Lung (tissue), 12 donors: ENCODE data around the gene CDCP2. TPM values are rescaled to one million over a fixed set of nuclear protein-coding genes. Genes with fewer than 3 reads are reported as not detected.
A peak's percentile ranks its signal among the peaks of the same experiment; 100 is the strongest.

Source experiments
- ATAC-seq: fragments of 200-7000 bp; cut with Tn5 transposase; one replicate; pipeline ENCODE4 v1.9.1; 2020; ENCODE audit warnings: moderate number of reproducible peaks; ENCODE audit not compliant: insufficient read depth, low FRiP score
- DNase-seq, 3 donors: peaks; one replicate each; pipeline ENCODE4 v3.0.0-alpha.2; 2013 to 2017
- H3K27ac ChIP-seq, 2 donors: one replicate each; pipeline ENCODE4 v1.5.1; 2013; ENCODE audit warnings: mild to moderate bottlenecking in 2 of 2, moderate library complexity in 2 of 2, control low read depth in 1 of 2, inconsistent platforms in 1 of 2, low read depth in 1 of 2, low read length in 1 of 2
- H3K27me3 ChIP-seq, 3 donors: one replicate each; pipeline ENCODE4 v1.5.1; 2013; ENCODE audit warnings: low read length in 2 of 3; ENCODE audit not compliant: control insufficient read depth in 3 of 3, insufficient read depth in 3 of 3
- H3K36me3 ChIP-seq, 4 donors: one replicate each; pipeline ENCODE4 v1.5.1; 2013; ENCODE audit warnings: low read length in 4 of 4, mild to moderate bottlenecking in 1 of 4, moderate library complexity in 1 of 4; ENCODE audit not compliant: control insufficient read depth in 4 of 4, insufficient read depth in 4 of 4
- H3K4me1 ChIP-seq, 5 donors: one replicate each; pipeline ENCODE4 v1.5.1; 2013; ENCODE audit warnings: low read length in 5 of 5, mild to moderate bottlenecking in 2 of 5, moderate library complexity in 1 of 5; ENCODE audit not compliant: control insufficient read depth in 5 of 5, insufficient read depth in 5 of 5
- H3K4me3 ChIP-seq: one replicate; pipeline ENCODE4 v1.5.1; 2013; ENCODE audit warnings: mild to moderate bottlenecking, control low read depth, moderate library complexity
- H3K9ac ChIP-seq, 2 donors: one replicate each; pipeline ENCODE4 v1.5.1; 2013; ENCODE audit warnings: low read length in 2 of 2, control low read depth in 1 of 2; ENCODE audit not compliant: insufficient read depth in 1 of 2
- H3K9me3 ChIP-seq, 4 donors: one replicate each; pipeline ENCODE4 v1.5.1; 2013; ENCODE audit warnings: low read length in 3 of 4, mild to moderate bottlenecking in 1 of 4, moderate library complexity in 1 of 4; ENCODE audit not compliant: control insufficient read depth in 4 of 4, insufficient read depth in 3 of 4
- WGBS, 2 donors: extraction: QIAGEN DNeasy Blood & Tissue Kit; methylation state at CpG; one replicate each; pipeline ENCODE4 v1.1.7; 2013; 5-methylcytosine and 5-hydroxymethylcytosine counted together
- polyA plus RNA-seq, 2 donors: library from polyadenylated mRNA; stranded (reverse); fragments of 200-250 nt; gene quantifications; one replicate each; pipeline ENCODE4 v1.2.1, GENCODE V29; 2013
- total RNA-seq, 2 donors: library from RNA; depleted of rRNA in 1 of 2; stranded (reverse); fragments of >200 nt in 1 of 2; gene quantifications; one replicate each; pipeline ENCODE4 v1.2.1, GENCODE V29; 2014 to 2021
- TF ChIP-seq, protein P1 (sequence below): IDR thresholded peaks from 2 replicates; pipeline ENCODE4 v1.5.1; 2012; ENCODE audit warnings: mild to moderate bottlenecking; ENCODE audit errors: control extremely low read depth, extremely low read depth
- donor health status: control.
- donor health status: control.
- donor health status: Bipolar disorder and iron deficiency.
- donor health status: healthy.
- donor health status: DM: yes; HTN: yes; CAD: no.

CDCP2 gene
- total and polyA plus RNA-seq, 4 donors = 0.02 to 0.28 (median 0.14) TPM; not detected in 1

DNA sequence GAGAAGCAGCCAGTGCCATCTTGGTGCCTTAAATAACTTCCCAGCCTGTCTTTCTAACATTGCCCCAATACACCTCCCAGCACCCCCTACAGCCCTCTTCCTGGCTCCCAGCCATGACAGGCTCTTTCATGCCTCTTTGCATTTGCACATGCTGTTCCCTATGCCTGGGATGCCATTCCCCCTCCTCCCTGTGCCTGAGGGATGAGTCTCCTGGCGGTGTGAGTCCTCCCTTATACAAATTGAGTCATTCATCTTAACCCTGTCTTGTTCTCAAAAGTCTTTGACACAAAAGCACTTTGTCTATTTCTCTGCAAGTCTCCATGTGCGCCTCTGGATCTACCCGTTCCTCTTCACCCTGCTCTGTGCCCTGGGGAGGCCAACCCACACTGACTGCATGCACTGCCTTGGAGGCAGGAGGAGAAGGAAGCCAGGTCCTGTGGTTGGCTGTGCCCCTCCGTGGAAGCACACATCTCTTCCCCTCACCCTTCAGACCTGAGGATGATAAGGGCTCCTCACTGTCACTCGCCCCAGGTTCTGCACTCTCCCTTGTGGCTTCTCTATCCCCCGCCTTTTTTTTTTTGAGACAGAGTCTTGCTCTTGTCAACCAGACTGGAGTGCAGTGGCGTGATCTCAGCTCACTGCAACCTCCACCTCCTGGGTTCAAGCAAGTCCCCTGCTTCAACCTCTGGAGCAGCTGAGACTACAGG lies 25.1 kb downstream of the CDCP2 start:
- Histone ChIP-seq H3K4me3 (no peak overlapping the region), H3K27ac (no peak overlapping the region), H3K36me3 (no peaks in the 10 kb centered on the region), H3K4me1 (peaks cover 0 to 2% (median 0%) of the 10 kb centered on the region in 5 donors), H3K27me3 (no peaks in the 10 kb centered on the region), H3K9me3 (no peaks in the 10 kb centered on the region), H3K9ac (no peak overlapping the region)
- TF ChIP-seq, protein P1, sequence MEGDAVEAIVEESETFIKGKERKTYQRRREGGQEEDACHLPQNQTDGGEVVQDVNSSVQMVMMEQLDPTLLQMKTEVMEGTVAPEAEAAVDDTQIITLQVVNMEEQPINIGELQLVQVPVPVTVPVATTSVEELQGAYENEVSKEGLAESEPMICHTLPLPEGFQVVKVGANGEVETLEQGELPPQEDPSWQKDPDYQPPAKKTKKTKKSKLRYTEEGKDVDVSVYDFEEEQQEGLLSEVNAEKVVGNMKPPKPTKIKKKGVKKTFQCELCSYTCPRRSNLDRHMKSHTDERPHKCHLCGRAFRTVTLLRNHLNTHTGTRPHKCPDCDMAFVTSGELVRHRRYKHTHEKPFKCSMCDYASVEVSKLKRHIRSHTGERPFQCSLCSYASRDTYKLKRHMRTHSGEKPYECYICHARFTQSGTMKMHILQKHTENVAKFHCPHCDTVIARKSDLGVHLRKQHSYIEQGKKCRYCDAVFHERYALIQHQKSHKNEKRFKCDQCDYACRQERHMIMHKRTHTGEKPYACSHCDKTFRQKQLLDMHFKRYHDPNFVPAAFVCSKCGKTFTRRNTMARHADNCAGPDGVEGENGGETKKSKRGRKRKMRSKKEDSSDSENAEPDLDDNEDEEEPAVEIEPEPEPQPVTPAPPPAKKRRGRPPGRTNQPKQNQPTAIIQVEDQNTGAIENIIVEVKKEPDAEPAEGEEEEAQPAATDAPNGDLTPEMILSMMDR = no peak
- ATAC-seq = no peak
- 71 to 90% methylated on average over 7 of the region's 7 CpGs for WGBS, 2 donors
- no peak for DNase-seq

DNA sequence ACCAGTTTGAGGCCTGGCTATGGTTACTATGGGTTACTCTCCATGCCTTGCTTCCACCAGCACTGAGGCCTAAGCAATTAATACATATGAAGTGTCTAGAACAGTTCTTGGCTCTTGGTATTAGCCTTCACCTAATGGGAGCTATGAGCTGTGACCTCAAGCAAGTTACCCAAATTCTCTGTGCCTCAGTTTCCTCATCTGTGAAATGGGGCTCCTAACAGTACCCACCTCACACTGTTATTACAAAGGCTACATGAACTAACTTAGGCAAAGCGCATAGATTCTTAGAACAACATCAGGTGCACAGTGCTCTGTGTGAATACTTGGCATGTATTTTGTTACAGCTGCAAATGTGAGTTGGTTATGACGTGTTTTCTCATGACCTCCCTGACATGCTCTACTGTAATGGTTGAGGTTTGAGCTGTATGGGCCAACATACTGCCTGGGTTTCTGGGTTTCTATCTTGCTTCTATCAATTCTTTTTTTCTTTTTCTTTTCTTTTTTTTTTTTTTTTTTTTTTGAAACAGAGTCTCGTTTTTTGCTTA lies 26.5 kb downstream of the CDCP2 start:
- peaks cover 0 to 7% (median 4%) of the 10 kb centered on the region in 5 donors for H3K4me1 ChIP-seq
- no peak for ATAC-seq
- no peak for DNase-seq
- no peak overlapping the region for H3K9ac ChIP-seq
- H3K9me3 ChIP-seq = no peaks in the 10 kb centered on the region
- TF ChIP-seq, protein P1 = no peak
- no peaks in the 10 kb centered on the region for H3K36me3 ChIP-seq
- 94 to 96% methylated on average over 3 of the region's 3 CpGs for WGBS, 2 donors
- H3K27ac ChIP-seq = no peak overlapping the region
- H3K4me3 ChIP-seq = no peak overlapping the region
- H3K27me3 ChIP-seq = no peaks in the 10 kb centered on the region

GRCh38 chr1:54125386-54126070 lies 27.3 kb downstream of the CDCP2 start:
- H3K27me3 ChIP-seq = no peaks in the 10 kb centered on the region
- H3K9ac ChIP-seq = no peak overlapping the region
- H3K4me3 ChIP-seq = no peak overlapping the region
- H3K9me3 ChIP-seq = no peaks in the 10 kb centered on the region
- peak in 2 of 3 donors; percentile 31 to 32 for DNase-seq
- ATAC-seq = no peak
- H3K36me3 ChIP-seq = no peaks in the 10 kb centered on the region
- TF ChIP-seq, protein P1 = no peak
- peaks cover 0 to 10% (median 5%) of the 10 kb centered on the region in 5 donors for H3K4me1 ChIP-seq
- no peak overlapping the region for H3K27ac ChIP-seq
- WGBS, 2 donors = 77 to 91% methylated on average over 8 of the region's 8 CpGs
